NK-92 (cell line): ENCODE data around the gene FUT2.

Experiments used
- DNase-seq: peaks from one replicate; lab custom pipeline; 2025; ENCODE audit not compliant: unreplicated experiment; lab: John Stamatoyannopoulos, UW

The FUT2 gene

GRCh38 chr19:48749571-48750198 lies 53.9 kb downstream of the FUT2 start:
- DNase-seq = no peak

- no peak for DNase-seq
Measured at GRCh38 chr19:48750351-48750750, 54.6 kb downstream of the FUT2 start.

GRCh38 chr19:48750771-48751504 lies 55.2 kb downstream of the FUT2 start:
- no peak for DNase-seq

- DNase-seq = no peak
Measured at GRCh38 chr19:48751845-48752495, 56.2 kb downstream of the FUT2 start.

GRCh38 chr19:48752496-48753365 lies 57.0 kb downstream of the FUT2 start, which contains the start of gene FUT1:
FUT1 (minus strand) TSS chr19:48752641; CDS start chr19:48751281, 1,360 bp downstream.
- no peak for DNase-seq

- DNase-seq = no peak
Measured at GRCh38 chr19:48755084-48755641, 59.4 kb downstream of the FUT2 start, which contains the start of gene FGF21. FGF21 (plus strand) TSS chr19:48755524; CDS start chr19:48756237, 713 bp downstream.
